GM12874 (cell line): ENCODE results near the gene SRGAP1.

ENCODE experiments used
- CTCF ChIP-seq: IDR thresholded peaks from 2 replicates; pipeline ENCODE4 v1.5.1; 2011; ENCODE audit warnings: low read depth, mild to moderate bottlenecking, control low read depth, low read length, moderate library complexity; ENCODE audit not compliant: insufficient read depth

The SRGAP1 gene

DNA sequence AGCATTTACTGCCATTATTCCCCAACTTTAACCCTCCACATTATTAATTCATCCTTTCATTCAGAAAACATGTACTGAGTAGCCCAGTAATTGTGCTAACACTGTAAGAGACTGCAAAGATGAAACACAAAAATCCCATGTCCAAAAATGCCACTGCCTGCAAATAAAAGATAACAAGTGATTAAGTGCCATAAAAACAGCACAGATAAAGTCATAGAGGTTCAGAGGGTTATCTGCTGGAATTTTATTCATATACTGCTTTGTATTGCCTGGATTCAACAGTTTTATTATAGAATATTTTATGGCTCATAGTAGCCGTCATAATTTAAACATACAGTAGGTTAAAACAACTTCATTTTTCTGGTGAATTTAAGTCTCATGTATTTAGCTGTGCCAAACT lies 199.7 kb downstream of the SRGAP1 start:
- no peak for TF ChIP-seq CTCF

DNA sequence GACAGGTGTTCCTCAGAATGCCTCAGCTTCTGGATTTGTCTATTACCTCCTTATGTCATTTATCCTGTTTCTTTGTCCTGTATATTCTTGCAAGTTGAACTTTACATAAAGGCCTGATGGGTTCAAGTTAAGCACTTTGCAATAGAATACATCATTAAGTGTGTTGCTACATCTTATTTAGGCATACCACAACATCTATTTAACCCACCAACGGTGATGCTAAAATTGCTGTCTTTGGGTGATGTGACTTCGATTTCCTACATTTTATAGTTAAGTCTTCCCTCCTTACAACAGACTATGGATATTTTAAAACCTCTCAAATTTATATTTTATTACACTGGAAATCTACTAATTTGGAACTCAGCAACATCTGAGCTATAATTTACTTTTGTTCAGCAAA lies 206.6 kb downstream of the SRGAP1 start:
- no peak for TF ChIP-seq CTCF

- TF ChIP-seq CTCF: no peak
Measured at GRCh38 chr12:64053117-64053516, 208.6 kb downstream of the SRGAP1 start.

GRCh38 chr12:64054079-64054520 lies 209.6 kb downstream of the SRGAP1 start:
- no peak for TF ChIP-seq CTCF

DNA sequence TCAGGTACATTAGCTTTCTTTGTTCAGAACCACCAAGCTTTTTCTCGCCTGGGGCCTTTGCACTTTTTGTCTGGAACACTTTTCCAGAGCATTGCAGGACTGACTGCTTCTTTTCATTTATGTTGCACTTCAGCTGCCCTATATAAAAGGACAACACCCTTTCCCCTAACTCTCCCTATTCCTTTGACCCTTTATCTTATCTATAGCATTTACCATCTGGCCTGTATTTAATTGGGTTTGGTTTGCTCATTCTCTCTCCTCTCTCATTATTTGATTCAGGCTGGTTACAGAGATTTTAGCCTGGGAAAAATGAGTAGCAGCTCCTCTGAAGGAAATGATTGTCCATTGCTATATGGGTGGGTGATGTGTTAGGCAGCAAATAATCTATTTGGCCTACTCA lies 212.2 kb downstream of the SRGAP1 start:
- no peak for TF ChIP-seq CTCF

DNA sequence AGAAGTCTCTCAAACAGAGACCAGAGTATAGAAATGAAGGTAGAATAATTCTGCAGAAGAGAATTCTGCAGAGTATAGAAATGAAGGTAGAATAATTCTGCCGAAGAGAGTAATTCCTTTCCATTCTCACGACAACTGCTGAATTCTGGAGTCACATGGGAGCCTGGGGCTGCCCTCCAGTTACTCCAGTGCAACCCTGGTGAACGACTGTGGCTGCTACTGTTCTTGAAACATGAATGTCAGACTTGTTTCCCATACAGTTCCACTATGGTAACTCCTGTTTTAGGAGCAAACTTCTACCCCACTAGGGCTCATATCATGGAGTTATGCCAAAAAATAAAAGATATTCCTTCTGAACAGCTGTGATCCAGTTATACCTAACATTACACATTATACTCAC lies 213.2 kb downstream of the SRGAP1 start:
- TF ChIP-seq CTCF: no peak

GRCh38 chr12:64058541-64059265 lies 214.2 kb downstream of the SRGAP1 start:
- no peak for TF ChIP-seq CTCF

GRCh38 chr12:64059685-64060084 lies 215.2 kb downstream of the SRGAP1 start:
- no peak for TF ChIP-seq CTCF
